Right kidney (tissue), 1 donor: ENCODE results near the gene JAZF1.

Experiments used
- DNase-seq: peaks from one replicate; pipeline ENCODE4 v3.0.0-alpha.2; 2016

Gene JAZF1

DNA sequence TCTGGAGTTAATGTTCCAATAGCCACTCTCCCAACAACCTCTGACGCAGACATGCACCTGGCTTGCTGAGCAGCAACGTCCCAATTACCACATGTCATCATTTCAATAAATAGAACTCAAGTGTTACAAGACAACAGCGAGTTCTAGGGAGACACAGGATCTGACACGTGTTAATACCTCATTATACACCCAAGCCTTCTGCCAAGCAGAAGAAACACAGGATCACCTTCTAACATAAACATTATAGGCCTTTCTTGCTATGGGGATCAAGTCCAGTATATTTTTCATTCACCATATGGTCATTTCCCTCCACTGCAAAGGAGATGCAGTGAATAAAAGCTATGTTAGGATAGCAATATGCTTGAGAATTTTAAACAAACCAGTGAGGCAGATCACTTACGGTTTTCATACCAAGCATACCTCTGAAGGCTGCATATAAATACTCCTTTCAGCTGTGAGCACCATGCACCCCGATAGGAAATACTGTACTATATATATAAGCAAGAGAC lies 74.2 kb downstream of the JAZF1 start:
- DNase-seq: no peak

GRCh38 chr7:28105234-28105633 lies 75.4 kb downstream of the JAZF1 start:
- no peak for DNase-seq

- no peak for DNase-seq
These were observed 75.8 kb downstream of the JAZF1 start for GRCh38 chr7:28104811-28105210.

DNA sequence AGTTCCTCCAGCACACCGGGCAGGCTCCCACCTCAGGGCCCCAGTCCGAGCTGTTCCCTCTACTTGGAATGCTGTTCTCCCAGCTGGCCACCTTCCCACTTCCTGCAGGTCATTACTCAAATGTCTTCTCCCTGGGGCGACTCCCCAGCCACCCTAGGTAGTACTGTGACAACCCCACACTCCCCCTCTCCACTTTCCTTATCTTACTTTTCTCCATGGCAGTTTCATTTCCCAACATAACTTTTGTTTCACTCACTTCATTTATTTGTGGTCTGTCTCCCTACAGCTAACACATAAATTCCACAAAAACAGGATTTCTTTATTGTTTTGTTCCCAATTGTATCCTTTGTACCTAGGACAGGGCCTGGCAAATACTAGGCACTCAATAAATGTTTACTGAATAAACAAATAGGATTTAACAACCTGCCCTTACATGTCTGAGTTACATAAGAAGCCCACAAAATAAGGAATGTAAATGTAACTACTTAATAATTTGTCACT lies 76.5 kb downstream of the JAZF1 start:
- no peak for DNase-seq

DNA sequence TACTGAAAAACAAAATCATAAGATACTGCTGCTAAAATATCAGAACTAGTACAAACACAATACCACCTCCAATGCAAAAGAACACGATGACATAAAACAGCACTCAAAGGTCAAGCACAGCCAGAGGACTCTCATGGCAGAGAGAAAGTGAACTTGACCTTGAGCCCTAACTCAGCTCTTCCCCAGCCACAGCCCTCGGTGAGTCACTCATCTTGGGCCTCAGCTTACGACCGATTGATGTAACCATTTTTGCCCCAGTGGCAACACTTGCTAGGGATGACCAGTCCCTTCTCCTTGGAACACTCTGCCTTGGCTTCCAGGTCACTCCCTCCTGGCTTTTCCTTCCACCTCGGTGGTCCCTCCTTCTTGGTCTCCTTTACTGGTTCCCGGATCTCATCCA lies 77.8 kb downstream of the JAZF1 start:
- DNase-seq: no peak

GRCh38 chr7:28096713-28097112 lies 83.9 kb downstream of the JAZF1 start:
- DNase-seq: no peak

DNA sequence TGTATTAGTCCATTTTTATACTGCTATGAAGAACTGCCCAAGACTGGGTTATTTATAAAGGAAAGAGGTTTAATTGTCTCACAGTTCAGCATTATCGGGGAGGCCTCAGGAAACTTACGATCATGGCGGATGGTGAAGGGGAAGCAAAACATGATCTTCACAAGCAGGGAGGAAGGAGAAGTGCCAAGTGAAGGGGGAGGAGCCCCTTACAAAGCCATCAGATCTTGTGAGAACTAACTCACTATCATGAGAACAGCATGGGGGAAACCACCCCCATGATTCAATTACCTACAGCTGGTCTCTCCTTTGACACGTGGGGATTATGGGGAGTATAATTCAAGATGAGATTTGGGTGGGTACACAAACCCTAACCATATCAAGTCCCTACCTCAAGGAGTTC lies 85.4 kb downstream of the JAZF1 start:
- DNase-seq: no peak

- DNase-seq: no peak
These were observed 86.9 kb downstream of the JAZF1 start for GRCh38 chr7:28093623-28094232.

- no peak for DNase-seq
These were observed 89.4 kb downstream of the JAZF1 start for GRCh38 chr7:28091190-28091589.

DNA sequence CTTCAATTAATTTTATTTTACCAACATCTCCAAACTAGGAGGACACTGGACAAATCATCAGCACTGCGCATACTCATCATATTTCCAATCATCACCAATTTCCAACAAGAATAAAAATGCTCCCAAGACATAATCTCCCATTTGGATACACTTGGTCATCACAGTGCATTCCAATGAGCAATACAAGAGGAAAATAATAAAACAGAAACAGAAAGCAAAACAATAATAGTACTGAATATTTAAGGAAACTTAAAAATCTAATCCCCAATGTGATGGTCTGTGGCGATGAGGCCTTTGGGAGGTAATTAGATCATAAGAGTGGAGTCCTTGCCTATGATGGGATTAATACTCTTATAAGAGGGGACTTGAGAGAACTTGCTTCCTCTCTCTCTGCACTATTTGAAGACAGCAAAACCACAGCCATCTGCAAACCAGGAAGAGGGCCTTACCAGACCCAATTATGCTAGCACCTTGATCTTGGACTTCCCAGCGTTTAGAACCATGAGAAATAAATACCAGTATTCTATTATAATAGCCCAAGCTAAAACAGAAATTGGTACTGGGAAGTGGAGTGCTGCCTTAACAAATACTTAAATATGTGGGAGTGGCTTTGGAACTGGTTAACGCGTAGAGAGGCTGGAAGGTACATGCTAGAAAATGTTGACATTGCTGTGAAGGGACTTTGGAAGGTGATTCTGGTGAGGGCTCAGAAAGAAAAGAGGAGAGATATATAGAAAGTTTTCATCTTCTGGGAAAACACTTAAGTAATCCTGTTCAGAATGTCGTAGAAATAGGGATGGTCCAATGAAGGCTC lies 91.5 kb downstream of the JAZF1 start:
- DNase-seq: no peak

- no peak for DNase-seq
These were observed 92.6 kb downstream of the JAZF1 start for GRCh38 chr7:28088032-28088431.

- DNase-seq: no peak
These were observed 94.4 kb downstream of the JAZF1 start for GRCh38 chr7:28086198-28086597.

DNA sequence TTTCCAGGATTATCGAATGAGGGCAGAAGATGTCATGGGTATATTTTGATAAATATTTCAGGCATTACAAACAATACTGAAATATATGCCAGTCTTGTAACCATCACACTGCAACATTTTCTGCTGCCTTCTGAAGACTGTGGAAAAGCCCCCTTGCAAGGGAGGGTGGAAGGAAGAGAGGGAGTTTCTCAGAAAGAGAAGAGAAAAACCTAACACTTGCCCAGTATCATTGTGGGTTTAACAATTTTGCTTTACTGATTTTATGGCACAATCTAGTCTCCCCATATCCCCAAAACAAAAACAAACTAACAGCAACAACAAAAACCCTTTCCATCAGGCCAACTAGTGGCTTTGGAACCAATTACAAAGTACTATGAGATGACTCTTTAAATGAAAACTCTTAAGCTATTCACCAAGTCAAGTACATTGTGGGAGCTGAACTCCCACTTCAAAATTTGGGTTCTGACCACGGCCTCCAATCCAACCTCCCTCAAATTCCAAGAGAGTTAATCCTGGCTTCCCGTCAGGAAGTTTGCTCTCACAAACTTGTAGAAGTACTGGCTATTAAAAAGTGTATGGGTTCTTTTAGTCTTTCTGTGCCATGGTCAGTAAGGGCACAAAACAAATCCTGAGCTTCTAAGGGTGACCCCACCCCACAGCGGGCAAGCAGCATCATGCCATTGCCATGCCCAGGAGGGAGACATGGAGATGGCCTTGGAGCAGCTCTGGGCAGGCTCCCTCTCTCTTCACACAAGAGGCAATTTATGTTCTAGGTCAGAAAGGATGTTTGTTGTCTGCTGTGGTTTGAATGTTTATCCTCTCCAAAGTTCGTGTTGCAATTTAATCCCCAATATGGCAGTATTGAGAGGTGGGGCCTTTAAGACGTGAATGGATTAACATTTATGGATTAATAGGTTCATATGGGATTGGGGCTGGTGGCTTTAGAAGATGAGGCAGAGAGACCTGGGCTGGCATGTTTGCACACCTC lies 96.3 kb downstream of the JAZF1 start:
- DNase-seq: no peak

GRCh38 chr7:28083164-28083997 lies 97.2 kb downstream of the JAZF1 start:
- no peak for DNase-seq

DNA sequence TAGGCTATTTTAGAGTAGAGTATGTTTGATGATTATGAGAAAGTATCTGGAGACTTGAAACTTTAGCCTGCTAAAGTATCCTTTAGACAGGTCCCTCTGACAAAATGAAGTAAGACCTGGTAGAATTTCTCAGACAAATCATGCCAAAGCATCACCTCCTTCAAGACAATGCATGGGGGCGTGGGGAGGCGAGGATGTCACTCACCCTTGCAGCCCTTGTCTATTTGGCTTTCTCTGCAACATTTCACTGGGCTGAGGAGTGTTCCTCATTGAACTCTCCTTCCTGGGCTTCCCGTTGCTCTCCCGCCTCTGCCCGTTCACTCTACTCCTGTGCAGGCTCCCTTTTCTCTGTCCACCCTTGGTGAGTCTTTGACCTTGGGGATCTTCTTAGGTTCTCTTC lies 98.5 kb downstream of the JAZF1 start:
- DNase-seq: no peak

DNA sequence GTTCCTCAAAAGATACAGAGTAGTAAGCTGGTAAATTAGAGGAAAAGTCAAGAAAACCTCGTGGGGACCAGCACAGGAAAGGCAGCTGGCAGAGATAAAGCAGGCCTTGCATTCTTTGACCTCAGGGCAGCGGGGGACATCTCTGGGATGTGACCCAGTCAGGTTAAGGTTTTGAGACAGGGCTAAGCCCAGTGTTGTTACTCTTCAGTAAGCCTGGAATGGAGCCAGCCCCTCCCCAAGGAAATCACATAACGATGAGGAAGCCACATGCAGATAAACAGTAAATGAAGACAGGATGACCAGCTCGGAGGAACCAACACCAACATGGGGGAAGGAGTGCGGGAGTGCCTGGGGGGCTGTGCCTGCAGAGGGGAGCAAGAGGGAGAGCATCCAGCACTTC lies 99.6 kb downstream of the JAZF1 start:
- DNase-seq: no peak

- no peak for DNase-seq
These were observed 102.3 kb downstream of the JAZF1 start for GRCh38 chr7:28078036-28078901.

- no peak for DNase-seq
These were observed 103.0 kb downstream of the JAZF1 start for GRCh38 chr7:28077616-28078015.

DNA sequence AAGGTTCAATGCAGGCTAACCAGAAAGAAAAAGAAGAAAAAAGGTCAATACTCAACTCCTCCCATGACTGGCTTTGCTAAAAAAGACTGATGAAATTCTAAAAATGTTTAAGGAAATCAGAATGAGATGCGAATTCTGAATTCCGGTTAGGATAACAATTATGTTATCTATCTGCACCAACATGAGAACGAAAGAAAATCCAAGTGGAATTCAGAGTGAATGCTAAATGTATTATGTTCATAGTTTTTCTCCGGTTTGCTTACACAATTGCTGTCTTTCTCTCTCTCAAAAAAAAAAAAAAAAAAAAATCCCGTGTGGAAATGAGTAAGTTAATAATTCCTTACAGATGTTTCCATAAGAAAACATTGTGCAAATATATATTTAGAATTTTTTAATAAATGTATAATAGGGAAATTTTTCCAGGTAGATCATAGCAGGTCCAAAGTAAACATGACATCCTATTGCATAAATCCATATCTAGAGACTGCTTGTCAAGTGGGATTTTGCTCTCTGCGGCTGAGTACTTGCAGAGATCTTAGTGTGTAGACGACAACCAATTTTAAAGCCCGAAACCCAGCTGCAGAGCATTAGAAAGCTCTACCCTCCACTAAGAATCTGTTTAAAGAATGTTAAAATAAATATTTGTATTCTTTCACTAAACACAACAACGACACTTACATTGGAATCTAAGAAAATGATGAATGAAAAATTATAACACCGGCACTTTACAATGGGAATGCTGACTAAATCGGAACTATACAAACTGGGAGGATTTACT lies 104.0 kb downstream of the JAZF1 start:
- DNase-seq: no peak
